Measurements from ENCODE around the gene ENPP7.
"Not testable (repeated sequence)": the region's sequence is repeated elsewhere in the genome, so short reads cannot be mapped to it uniquely, and the experiment has no call there.

Gene ENPP7

GRCh38 chr17:79761894-79762589 is 31.3 kb downstream of the ENPP7 start:
- ChIA-PET POLR2A (ENCODE audit: low non-redundant PET) (no interaction called here), CTCF (no interaction called here)
- no peak for TF ChIP-seq CTCF (conservative IDR thresholded peaks at IDR 0.05; ENCODE audit: low read depth)
- no peak for DNase-seq (ENCODE audit: low spot score)
- no peak overlapping the region for H3K27ac ChIP-seq

- ChIA-PET CTCF (no interaction called here), POLR2A (ENCODE audit: low non-redundant PET) (no interaction called here)
- no peak for DNase-seq (ENCODE audit: low spot score)
- H3K27ac ChIP-seq: no peak overlapping the region
- TF ChIP-seq CTCF (conservative IDR thresholded peaks at IDR 0.05; ENCODE audit: low read depth): no peak
Measured at GRCh38 chr17:79765708-79766107, 35.0 kb downstream of the ENPP7 start.

- H3K27ac ChIP-seq: no peak overlapping the region
- CTCF ChIA-PET: interaction anchor here (0.6 kb wide), 1 partner anchor 116 kb away, joined by 4 read pairs; no protein-coding TSS in a partner anchor
- no peak for TF ChIP-seq CTCF (conservative IDR thresholded peaks at IDR 0.05; ENCODE audit: low read depth)
- POLR2A ChIA-PET (ENCODE audit: low non-redundant PET): no interaction called here
- DNase-seq (ENCODE audit: low spot score): no peak
Measured at GRCh38 chr17:79769570-79770506, 39.1 kb downstream of the ENPP7 start.

GRCh38 chr17:79771276-79771675 is 40.5 kb downstream of the ENPP7 start:
- no peak for DNase-seq (ENCODE audit: low spot score)
- H3K27ac ChIP-seq: no peak overlapping the region
- TF ChIP-seq CTCF (conservative IDR thresholded peaks at IDR 0.05; ENCODE audit: low read depth): no peak
- CTCF ChIA-PET: interaction anchor here (0.6 to 1.1 kb wide), 2 partner anchors 29 to 235 kb away, joined by 3 read pairs; no protein-coding TSS in a partner anchor
- POLR2A ChIA-PET (ENCODE audit: low non-redundant PET): no interaction called here

- DNase-seq (ENCODE audit: low spot score); CTCF ChIA-PET; H3K27ac ChIP-seq; POLR2A ChIA-PET (ENCODE audit: low non-redundant PET): not testable (repeated sequence)
Measured at GRCh38 chr17:79772726-79773125, 42.0 kb downstream of the ENPP7 start.

GRCh38 chr17:79774561-79774975 is 43.8 kb downstream of the ENPP7 start:
- ChIA-PET POLR2A (ENCODE audit: low non-redundant PET) (no interaction called here), CTCF (interaction anchor here (0.6 to 1.1 kb wide), 3 partner anchors 33 to 665 kb away, joined by 3 to 4 read pairs (median 3); no protein-coding TSS in a partner anchor)
- no peak for TF ChIP-seq CTCF (conservative IDR thresholded peaks at IDR 0.05; ENCODE audit: low read depth)
- H3K27ac ChIP-seq: no peak overlapping the region
- DNase-seq (ENCODE audit: low spot score): no peak
